ENCODE measurements around the gene PRR14.
"Not testable (repeated sequence)": the region's sequence is repeated elsewhere in the genome, so short reads cannot be mapped to it uniquely, and the experiment has no call there.

The PRR14 gene

DNA sequence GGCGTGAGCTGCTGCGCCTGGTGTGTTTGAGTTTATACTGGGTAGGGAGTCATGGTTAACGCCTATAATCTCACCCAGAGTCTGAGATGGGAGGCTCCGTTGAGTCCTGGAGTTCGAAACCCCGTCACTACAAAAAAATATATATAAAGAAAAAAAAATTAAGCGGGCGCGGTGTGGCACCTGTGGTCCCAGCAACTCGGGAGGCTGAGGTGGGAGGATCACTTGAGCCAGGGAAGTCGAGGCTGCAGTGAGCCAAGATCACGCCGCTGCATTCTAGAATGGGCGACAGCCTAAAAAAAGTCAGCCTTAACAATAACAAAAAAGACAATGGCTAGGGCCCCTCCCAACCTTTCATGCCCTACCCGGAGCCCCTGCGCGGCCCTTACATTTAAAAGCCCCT is 17.2 kb upstream of the PRR14 start:
- DNase-seq, result no peak

DNA sequence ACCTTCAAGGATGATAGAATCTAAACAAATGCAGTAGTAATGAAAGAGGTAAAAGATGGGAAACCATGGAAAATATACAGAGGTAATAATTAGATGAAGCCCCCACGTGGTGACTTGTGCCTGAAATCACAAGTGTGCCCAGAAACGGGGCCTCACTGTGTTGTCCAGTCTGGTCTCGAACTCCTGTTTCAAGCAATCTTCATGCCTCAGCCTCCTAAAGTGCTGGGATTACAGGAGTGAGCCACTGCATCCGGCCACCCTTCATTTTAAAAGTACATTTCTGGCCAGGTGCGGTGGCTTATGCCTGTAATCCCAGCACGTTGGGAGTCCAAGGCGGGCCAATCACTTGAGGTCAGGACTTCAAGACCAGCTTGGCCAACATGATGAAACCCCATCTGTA is 14.2 kb upstream of the PRR14 start:
- DNase-seq, result no peak

DNA sequence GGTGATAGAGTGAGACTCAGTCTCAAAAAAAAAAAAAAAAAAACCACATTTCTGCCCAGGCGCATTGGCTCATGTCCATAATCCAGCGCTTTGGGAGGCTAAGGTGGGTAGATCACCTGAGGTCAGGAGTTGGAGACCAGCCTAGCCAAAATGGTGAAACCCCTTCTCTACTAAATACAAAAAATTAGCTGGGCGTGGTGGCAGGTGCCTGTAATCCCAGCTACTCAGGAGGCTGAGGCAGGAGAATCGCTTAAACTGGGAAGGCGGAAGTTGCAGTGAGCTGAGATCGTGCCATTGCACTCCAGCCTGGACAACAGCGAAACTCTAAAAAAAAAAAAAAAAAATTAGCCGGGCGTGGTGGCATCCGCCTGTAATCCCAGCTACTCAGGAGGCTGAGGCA is 13.6 kb upstream of the PRR14 start:
- not testable (repeated sequence) for DNase-seq

GRCh38 chr16:30637944-30638343 is 12.8 kb upstream of the PRR14 start:
- no peak for DNase-seq

- DNase-seq, result no peak
These were observed 9.3 kb upstream of the PRR14 start for GRCh38 chr16:30641378-30641982.

GRCh38 chr16:30644334-30644830 is 6.4 kb upstream of the PRR14 start:
- no peak for DNase-seq

DNA sequence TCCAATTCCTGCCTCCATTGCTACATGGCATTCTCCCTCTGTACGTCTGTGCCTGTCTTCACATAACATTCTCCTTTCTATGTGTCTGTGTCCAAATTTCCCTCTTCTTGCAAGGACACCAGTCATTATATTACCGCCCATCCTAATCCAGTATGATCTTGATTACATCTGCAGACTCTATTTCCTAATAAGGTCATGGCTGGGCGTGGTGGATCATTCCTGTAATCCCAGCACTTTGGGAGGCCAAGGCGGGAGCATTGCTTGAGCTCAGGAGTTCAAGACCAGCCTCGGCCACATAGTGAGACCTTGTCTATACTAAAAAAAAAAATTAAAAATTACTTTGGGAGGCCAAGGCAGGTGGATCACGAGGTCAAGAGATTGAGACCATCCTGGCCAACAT is 5.0 kb upstream of the PRR14 start:
- DNase-seq, result no peak

DNA sequence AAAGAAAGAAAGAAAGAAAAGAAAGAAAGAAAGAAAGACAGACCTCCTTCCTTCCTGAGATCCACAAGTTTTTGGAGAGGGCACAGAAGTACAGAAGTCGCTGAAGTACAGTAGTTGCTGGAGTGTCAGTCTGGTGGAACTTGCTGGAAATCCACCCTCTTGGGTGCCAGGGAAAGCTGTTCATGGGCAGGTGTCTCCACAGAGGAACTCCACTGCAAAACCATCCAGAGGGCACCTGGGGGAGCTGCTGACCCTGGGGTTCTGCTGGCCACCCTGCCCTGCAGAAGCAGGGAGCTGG is 3.5 kb upstream of the PRR14 start:
- DNase-seq, result no peak

GRCh38 chr16:30649725-30650368 is 913 bp upstream of the PRR14 start:
- DNase-seq, result no peak

GRCh38 chr16:30651124-30652004 is 604 bp downstream of the PRR14 start:
- DNase-seq, result peak; percentile 79

- no peak for DNase-seq
These were observed 1.2 kb downstream of the PRR14 start for GRCh38 chr16:30652005-30652296.

DNA sequence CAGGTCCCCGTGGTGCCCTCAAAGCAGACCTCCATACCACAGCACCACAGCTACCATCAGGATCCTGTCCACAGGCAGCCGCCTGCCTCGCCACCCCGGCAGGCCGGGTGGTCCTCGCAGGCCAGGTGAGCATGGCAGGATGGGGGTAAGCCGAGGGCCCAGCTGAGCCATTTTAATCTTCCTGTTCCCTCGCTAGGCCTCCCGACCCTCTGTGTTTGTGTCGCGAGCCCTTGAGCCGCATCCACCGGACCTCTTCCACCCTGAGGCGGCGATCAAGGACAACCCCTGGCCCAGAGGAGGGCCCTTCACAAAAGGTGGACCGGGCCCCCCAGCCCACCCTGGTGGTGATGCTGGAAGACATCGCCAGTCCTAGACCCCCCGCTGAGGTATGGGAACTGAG is 2.0 kb downstream of the PRR14 start:
- no peak for DNase-seq

DNA sequence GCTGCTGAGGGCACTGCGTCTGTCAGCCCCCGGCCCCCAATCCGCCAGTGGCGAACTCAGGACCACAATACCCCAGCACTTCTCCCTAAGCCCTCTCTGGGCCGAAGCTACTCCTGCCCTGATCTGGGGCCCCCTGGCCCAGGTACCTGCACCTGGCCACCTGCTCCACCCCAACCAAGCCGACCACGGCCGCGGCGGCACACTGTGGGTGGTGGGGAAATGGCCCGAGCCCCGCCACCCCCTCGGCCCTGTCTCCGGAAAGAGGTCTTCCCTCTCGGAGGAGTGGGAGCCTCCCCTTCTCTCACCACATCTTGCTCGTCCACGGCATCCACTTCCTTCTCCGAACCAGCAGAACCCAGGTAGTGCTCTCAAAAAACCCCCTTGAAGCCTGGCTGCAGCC is 4.1 kb downstream of the PRR14 start:
- no peak for DNase-seq

- DNase-seq, result no peak
These were observed 5.1 kb downstream of the PRR14 start for GRCh38 chr16:30655815-30656347.

GRCh38 chr16:30656388-30656787 is 5.6 kb downstream of the PRR14 start:
- DNase-seq, result no peak

DNA sequence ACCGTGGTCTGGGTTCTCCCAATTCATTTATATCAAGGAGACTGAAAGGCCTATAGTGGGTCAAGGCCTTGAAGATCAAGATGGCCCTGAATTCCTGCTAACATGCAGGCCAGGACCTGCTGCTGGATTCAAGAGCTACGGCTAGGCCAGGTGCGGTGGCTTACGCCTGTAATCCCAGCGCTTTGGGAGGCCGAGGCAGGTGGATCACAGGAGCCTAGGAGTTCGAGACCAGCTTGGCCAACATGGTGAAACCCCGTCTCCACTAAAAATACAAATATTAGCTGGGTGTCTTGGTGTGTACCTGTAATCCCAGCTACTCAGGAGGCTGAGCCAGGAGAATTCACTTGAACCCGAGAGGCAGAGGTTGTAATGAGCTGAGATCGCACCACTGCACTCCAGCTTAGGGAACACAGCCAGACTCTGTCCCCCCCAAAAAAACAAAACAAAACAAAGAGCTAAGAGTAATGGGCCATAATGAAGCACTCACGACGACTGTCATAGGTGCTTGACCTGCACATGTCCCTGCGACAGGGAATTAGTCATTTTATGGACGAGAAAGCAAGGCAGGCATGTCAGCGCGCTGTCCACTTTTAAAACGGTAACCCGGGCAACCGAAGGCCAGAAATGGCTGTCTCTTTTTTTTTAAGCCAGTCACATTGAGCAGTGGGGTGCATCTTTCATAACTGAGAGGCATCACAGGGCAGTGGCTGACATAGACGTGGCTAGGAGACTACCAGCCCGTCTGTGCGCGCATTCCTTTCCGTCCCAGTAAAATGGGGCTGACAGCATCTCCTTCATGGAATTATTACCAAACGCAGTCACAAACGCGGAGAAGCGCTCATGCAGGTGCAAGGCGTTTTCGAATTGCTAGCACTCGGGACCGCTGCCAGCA is 6.5 kb downstream of the PRR14 start:
- no peak for DNase-seq

DNA sequence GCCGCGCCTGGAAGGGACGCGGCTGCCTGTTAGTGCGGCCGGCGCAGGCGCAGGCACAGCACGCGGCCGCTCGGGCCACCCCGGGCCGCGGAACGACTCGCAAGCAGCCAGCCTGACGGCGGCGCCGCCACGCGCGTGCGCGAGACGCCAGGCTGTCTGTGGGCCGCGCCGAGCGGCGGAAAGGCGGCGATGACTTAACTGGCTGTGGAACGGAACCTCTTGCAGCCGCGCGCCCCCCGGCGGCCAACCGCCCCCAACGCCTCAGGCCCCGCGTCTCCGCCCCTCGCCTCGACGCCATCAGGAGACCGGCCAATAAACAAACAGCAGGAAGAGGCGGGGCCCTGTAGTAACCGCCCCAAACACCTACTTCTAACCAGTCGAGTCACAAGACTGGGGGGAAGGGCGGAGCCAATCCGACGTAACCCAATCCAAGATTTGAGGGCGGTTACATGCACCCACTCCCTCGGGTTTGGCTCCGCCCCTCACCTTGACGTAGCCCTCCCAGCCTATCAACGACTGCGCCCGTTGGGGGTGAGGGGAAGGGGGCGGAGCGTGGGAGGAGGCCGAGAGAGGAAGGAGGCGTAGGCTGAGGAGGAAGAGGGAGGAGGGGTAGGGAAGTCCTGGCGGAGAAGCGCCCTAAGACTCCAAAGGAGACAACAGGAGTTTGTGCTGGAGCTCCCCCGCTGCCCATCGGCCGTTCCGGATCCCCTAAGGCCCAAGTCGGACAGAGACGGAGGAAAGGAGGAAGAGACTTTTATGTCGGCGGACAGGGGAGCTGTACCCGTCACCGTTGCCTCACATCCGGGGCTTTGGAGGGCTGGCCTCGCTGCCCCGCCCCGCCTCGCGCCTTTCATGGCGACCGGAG is 7.3 kb downstream of the PRR14 start, which contains the start of gene FBRS:
Gene FBRS (plus strand): TSS at position 566 of the 865 bp plus-strand sequence. CDS start 1,088 bp downstream, outside the sequence.
- peak; percentile 100 for DNase-seq

DNA sequence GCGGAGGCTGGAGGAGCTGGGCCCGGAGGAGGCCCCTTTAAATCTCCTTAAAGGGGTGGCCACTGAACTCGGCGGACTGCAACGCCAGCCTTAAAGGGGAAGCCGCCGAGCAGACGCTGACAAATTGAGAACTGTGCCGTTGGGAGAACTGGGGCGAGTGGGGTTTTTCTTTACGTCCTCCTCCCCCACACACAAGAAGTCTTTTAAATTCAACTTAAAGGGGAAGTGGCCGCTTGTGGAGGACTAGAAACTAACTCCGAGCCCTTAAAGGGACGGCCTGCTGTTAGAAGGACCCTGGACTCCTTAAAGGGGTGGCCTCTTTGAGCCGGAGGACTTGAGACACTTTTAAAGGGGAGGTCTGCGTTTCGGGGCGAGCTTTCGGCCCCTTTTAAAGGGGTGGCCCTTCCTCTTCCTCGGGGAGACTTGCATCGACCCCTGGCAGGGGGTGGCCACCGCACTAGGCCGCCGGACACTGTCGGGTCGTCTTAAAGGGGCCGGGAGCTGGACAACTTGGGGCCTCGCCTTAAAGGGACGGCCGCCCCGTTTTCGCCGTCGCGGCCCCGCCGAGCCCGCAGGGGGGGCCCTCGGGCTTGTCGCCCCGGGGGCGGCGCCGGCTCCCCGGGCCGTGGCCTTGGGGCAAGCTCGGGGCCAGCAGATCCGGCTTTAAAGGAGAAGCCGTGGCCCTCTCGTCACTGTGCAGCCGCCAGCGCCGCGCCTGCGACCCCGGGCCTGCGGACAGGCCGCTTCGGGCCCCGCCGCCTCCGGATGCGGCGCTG is 8.2 kb downstream of the PRR14 start:
- no peak for DNase-seq

GRCh38 chr16:30659507-30660423 is 9.0 kb downstream of the PRR14 start:
- peak; percentile 51 for DNase-seq

All from activated naive CD4-positive, alpha-beta T cell treated with anti-CD3 and anti-CD28 coated beads, Interleukin-2, amount 50 U/mL, for 16 hours (primary cell).